H1 (cell line): ENCODE measurements around the gene SCAPER. TPM values are rescaled to one million over a fixed set of nuclear protein-coding genes. Genes with fewer than 3 reads are reported as not detected.
A peak's percentile ranks its signal among the peaks of the same experiment; 100 is the strongest.

Source experiments
- ATF3 ChIP-seq: IDR thresholded peaks from 2 replicates; pipeline ENCODE4 v1.6.1; 2011; ENCODE audit warnings: low read depth, mild to moderate bottlenecking, low read length; ENCODE audit not compliant: insufficient read depth
- BRCA1 ChIP-seq: IDR thresholded peaks from 2 replicates; pipeline ENCODE4 v1.6.1; 2012; ENCODE audit warnings: low read depth, low read length, improper control_type of control experiment
- CHD2 ChIP-seq: IDR thresholded peaks from 2 replicates; pipeline ENCODE4 v1.6.1; 2012; ENCODE audit warnings: low read length, improper control_type of control experiment
- KDM4A ChIP-seq: IDR thresholded peaks from one replicate; pipeline ENCODE4 v1.7.1; 2012; ENCODE audit warnings: low read depth, mild to moderate bottlenecking, moderate library complexity, low read length, inconsistent platforms; ENCODE audit not compliant: severe bottlenecking
- RBBP5 ChIP-seq: IDR thresholded peaks from 2 replicates; pipeline ENCODE4 v1.7.1; 2012; ENCODE audit warnings: low read depth, mild to moderate bottlenecking, inconsistent platforms, low read length, moderate library complexity, borderline replicate concordance
- SIN3A ChIP-seq, 2 experiments: IDR thresholded peaks in 1 of 2; conservative IDR thresholded peaks in 1 of 2; 2 replicates each; pipeline ENCODE4 v1.6.1; 2011 to 2012; ENCODE audit warnings: low read length in 2 of 2, improper control_type of control experiment in 1 of 2, low read depth in 1 of 2, mild to moderate bottlenecking in 1 of 2
- polyA plus RNA-seq, 7 experiments: library from polyadenylated mRNA; depleted of rRNA in 3 of 7; stranded (reverse) in 5 of 7; unstranded in 2 of 7; fragments of >200 nt in 5 of 7; fragments of 200-250 nt in 2 of 7; gene quantifications; 1 replicate in 5 of 7; 2 replicates in 1 of 7; 4 replicates in 1 of 7; pipeline versions ENCODE4 v1.2.1 to v1.2.3, GENCODE V29; 2011 to 2013; ENCODE audit warnings: missing spikeins in 2 of 7, mixed read lengths in 2 of 7
- total RNA-seq: library from RNA; stranded (reverse); fragmentation: NEBNext Ultra II Directional; extraction: Animal tissue kit (Norgen Biotek cat#: 25700); gene quantifications from 2 replicates; pipeline ENCODE4 v1.2.1, GENCODE V29; 2021

Gene SCAPER
- total and polyA plus RNA-seq, 2 of the 8 experiments (the other 6 are each of a cell fraction or from before 2014, with no cell fraction given), result 1.6 to 6.8 TPM

GRCh38 chr15:76342058-76342381 is 563.1 kb downstream of the SCAPER start (continued):
- TF ChIP-seq ATF3 (no peak), CHD2 (no peak), BRCA1 (no peak), KDM4A (peak; percentile 1), RBBP5 (no peak), SIN3A (conservative IDR thresholded peaks at IDR 0.05 in 1 of 2, IDR thresholded peaks at IDR 0.05 in 1 of 2; ENCODE audit: low read depth in 1 of 2, low read length in 2 of 2) (no peak)
